Choroid plexus epithelial cell (primary cell): ENCODE data around the gene ARL11.

Source experiments
- DNase-seq: peaks from one replicate; pipeline ENCODE4 v3.0.0-alpha.2; 2010; ENCODE audit warnings: low read depth
- H3K4me3 ChIP-seq: 2 replicates; pipeline ENCODE4 v1.5.1; 2011; ENCODE audit warnings: low read depth, mild to moderate bottlenecking, control low read depth, low read length, moderate library complexity
- CTCF ChIP-seq: conservative IDR thresholded peaks from 2 replicates; pipeline ENCODE4 v1.5.1; 2011; ENCODE audit warnings: low read depth, mild to moderate bottlenecking, control low read depth, inconsistent platforms, low read length, moderate library complexity

Gene ARL11

GRCh38 chr13:49616676-49617065, 11.6 kb upstream of the ARL11 start:
- no peak overlapping the region for H3K4me3 ChIP-seq

GRCh38 chr13:49620170-49620621, 8.1 kb upstream of the ARL11 start:
- peak; percentile 14 for DNase-seq
- peak overlapping the region; percentile 39 for H3K4me3 ChIP-seq
- TF ChIP-seq CTCF, result no peak

More at GRCh38 chr13:49616676-49617065, 11.6 kb upstream of the ARL11 start:
- no peak for DNase-seq
- TF ChIP-seq CTCF, result no peak

GRCh38 chr13:49622174-49622946, 5.9 kb upstream of the ARL11 start:
- TF ChIP-seq CTCF, result no peak
- no peak overlapping the region for H3K4me3 ChIP-seq
- DNase-seq, result no peak

- H3K4me3 ChIP-seq, result no peak overlapping the region
- no peak for DNase-seq
- TF ChIP-seq CTCF, result no peak
These were observed 4.1 kb upstream of the ARL11 start for GRCh38 chr13:49624229-49624628.

- H3K4me3 ChIP-seq, result no peak overlapping the region
- TF ChIP-seq CTCF, result no peak
- DNase-seq, result peak; percentile 30
These were observed 2.8 kb upstream of the ARL11 start for GRCh38 chr13:49625392-49626079.

GRCh38 chr13:49629196-49629938, 1.1 kb downstream of the ARL11 start:
- no peak for DNase-seq
- no peak overlapping the region for H3K4me3 ChIP-seq
- TF ChIP-seq CTCF, result no peak
